Activated CD4-positive, alpha-beta T cell treated with anti-CD3 and anti-CD28 coated beads, Interleukin-2, Interleukin-6, amounts not matched to agents 100 ng/mL and 50 ng/mL, durations not matched to agents 16 hours and 8 hours (primary cell): Measurements from ENCODE around the gene DISC1.
A peak's percentile ranks its signal among the peaks of the same experiment; 100 is the strongest.
"Not testable (repeated sequence)": the region's sequence is repeated elsewhere in the genome, so short reads cannot be mapped to it uniquely, and the experiment has no call there.

Source experiments
- DNase-seq: peaks from one replicate; pipeline ENCODE4 v3.0.0-alpha.2; 2020

The DISC1 gene

GRCh38 chr1:231903586-231904081 lies 277.0 kb downstream of the DISC1 start:
- DNase-seq, result no peak

GRCh38 chr1:231907310-231907709 lies 280.7 kb downstream of the DISC1 start:
- DNase-seq, result not testable (repeated sequence)

GRCh38 chr1:231913493-231913892 lies 286.9 kb downstream of the DISC1 start:
- DNase-seq, result no peak

- DNase-seq, result peak; percentile 36
Measured at GRCh38 chr1:231918239-231919015, 291.8 kb downstream of the DISC1 start.

- no peak for DNase-seq
Measured at GRCh38 chr1:231919239-231919885, 292.8 kb downstream of the DISC1 start.

GRCh38 chr1:231919886-231920285 lies 293.3 kb downstream of the DISC1 start:
- DNase-seq, result no peak

GRCh38 chr1:231921646-231922345 lies 295.2 kb downstream of the DISC1 start:
- no peak for DNase-seq

GRCh38 chr1:231923491-231924041 lies 297.0 kb downstream of the DISC1 start:
- DNase-seq, result no peak

GRCh38 chr1:231924180-231924579 lies 297.6 kb downstream of the DISC1 start:
- DNase-seq, result no peak

- DNase-seq, result no peak
Measured at GRCh38 chr1:231925864-231926263, 299.3 kb downstream of the DISC1 start.

- DNase-seq, result peak; percentile 29
Measured at GRCh38 chr1:231926340-231926739, 299.8 kb downstream of the DISC1 start.

GRCh38 chr1:231926933-231927332 lies 300.3 kb downstream of the DISC1 start:
- DNase-seq, result no peak

GRCh38 chr1:231927431-231927830 lies 300.8 kb downstream of the DISC1 start:
- DNase-seq, result no peak

- DNase-seq, result no peak
Measured at GRCh38 chr1:231929311-231929710, 302.7 kb downstream of the DISC1 start.

GRCh38 chr1:231930257-231930947 lies 303.8 kb downstream of the DISC1 start:
- DNase-seq, result no peak

GRCh38 chr1:231931146-231931545 lies 304.6 kb downstream of the DISC1 start:
- DNase-seq, result no peak

- DNase-seq, result peak; percentile 49
Measured at GRCh38 chr1:231931846-231932454, 305.4 kb downstream of the DISC1 start.

GRCh38 chr1:231933711-231934626 lies 307.4 kb downstream of the DISC1 start:
- DNase-seq, result no peak

- no peak for DNase-seq
Measured at GRCh38 chr1:231934797-231935196, 308.2 kb downstream of the DISC1 start.

GRCh38 chr1:231935856-231936255 lies 309.3 kb downstream of the DISC1 start:
- no peak for DNase-seq
